ENCODE data around the gene GRK3.

- TF ChIP-seq POLR2A (IDR thresholded peaks at IDR 0.05; ENCODE audit: low read depth, low read length) (no peak), CTCF (conservative IDR thresholded peaks at IDR 0.05; ENCODE audit: low read depth, low read length) (no peak), FOS (IDR thresholded peaks at IDR 0.05; ENCODE audit: low read depth, low read length) (no peak), USF2 (IDR thresholded peaks at IDR 0.05; ENCODE audit: low read depth, low read length) (no peak)
Observed at GRCh38 chr22:25566186-25566897, 1.9 kb downstream of the GRK3 start.

Measured in IMR-90 (cell line).